A549 treated with AZD9567 at 1 μM for 4 hours (cell line): ENCODE results near the gene MTFMT. TPM values are rescaled to one million over a fixed set of nuclear protein-coding genes. Genes with fewer than 3 reads are reported as not detected.

ENCODE experiments used
- total RNA-seq: library from RNA; stranded (reverse); fragments of 200-300 nt; extraction: Qiagen RNA extraction; gene quantifications from 5 replicates; pipeline ENCODE4 v1.2.3, GENCODE V29; 2022; ENCODE audit not compliant: insufficient read depth

The MTFMT gene
- total RNA-seq = 27.0 to 37.8 TPM (median 29.4 TPM) in 5 replicates

GRCh38 chr15:65028921-65029735, at the start of gene MTFMT:
Gene MTFMT (minus strand): TSS chr15:65029639. CDS start chr15:65029613, 26 bp downstream.

GRCh38 chr15:65076486-65077290, 47.2 kb upstream of the MTFMT start, which contains the start of gene KBTBD13:
Gene KBTBD13 (plus strand): TSS chr15:65076746. CDS start chr15:65076816, 70 bp downstream.

DNA sequence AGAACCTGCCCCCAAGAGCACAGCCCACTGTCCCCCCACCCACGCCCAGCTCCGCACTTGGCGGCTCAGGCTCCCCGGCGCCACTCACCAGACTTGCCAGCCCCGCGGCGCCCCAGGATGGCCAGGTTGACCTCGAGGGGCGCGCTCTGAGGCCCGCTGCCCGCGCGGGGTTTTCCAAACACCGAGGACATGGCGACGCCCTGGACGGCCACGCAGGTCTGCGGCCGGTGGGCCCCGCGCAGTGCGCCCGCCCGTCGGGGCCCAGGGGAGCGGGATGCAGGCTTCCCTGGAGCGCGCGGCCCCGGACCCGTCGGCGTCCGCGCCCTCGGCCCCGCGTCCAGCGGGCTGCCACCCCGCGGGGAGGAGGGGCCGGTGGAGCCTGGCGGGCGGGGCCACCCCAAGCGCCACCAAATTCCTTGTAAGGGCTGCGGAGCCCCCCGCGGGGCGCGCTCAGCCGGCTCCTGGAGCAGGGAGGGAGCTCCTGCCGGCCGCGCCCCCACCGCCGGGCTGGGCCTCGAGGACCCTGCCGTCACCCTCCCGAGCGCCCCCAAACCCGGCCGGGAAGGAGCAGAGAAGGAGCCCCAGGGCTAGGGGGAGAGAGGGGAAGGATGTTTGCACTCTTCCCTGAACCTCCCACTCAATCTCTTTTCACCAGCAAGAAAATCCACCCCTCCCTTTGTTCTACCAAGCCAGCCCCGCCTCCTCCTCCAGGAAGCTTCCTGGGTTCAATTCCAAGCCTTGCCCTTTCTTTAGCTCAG, 38.4 kb upstream of the MTFMT start, which contains the start of gene RASL12:
RASL12 (minus strand) TSS at position 347 of the 758 bp plus-strand sequence; CDS start at position 191, 156 bp downstream.

DNA sequence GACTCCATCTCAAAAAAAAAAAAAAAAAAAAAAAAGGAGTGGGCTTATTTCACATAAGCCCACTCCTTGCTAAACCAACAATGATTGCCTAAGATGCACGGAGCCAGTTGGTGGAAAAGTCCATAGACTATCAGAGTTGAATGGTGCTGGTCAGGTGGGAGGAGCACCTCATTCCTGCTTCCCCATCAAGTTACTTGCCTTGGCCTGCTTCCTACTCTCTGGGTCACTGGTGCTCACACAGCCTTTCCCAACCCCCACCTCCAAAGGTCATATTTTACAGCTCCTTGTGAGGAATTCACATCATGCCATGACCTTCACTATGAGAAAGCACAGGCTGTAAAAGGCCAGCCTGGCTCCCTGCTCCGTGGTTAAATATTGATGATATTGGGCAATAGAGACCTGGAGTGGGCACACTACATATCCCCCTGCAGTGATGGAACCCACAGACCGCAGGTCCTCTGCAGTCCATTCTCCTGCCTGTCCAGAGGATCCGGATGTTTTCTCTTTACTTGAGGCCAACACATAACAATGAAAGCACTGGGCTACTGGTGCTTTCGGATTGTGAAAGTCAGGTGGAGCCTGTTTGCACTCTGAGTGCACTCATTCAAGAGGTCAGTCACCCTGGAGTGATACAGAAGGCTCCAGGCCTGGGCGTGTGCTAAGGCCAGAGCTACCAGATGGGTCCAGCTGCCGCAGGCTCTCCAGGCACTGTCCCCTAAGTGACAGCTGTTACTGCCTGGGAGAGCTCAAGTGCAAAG, 15.5 kb upstream of the MTFMT start, which contains the start of gene SLC51B:
SLC51B (plus strand) TSS at position 664 of the 758 bp plus-strand sequence. CDS start 4,618 bp downstream, outside the sequence.

DNA sequence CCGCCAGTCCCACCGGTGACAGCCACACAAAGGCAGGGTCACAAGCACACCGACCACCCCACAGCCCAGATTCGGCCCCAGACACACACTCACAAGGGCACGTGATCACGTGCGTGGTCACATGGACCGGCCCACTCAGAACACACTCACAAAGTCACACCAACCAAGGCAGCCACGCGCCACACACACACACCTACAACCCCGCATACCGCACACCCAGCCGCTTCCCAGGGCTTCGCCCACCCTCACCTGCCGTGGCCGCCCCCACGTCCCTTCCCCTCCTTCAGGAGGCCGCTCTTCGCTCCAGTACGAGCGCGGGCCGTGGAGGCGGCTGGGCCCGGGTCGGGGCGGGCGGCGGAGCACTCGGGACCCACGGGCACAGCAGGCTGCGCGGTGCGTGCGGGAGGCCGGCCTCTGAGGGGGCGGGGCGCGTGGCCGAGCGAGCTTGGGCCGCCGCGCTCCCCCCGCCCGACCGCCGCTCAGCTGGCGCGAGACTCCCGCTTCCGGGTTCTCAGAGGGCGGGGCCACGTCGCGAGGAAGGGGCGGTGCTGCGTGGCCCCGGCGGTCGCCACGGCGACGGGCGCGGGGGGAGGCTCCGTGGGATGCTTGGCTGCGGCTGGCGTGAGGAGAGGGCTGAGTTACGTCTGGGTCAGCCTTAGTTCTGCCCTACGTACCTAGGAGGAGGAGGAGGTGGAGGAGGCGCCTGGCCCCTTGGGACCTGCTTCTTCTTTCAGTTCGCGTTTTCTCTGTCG, 39.8 kb downstream of the MTFMT start, which contains the start of gene SPG21:
SPG21 (minus strand) TSS at position 499 of the 752 bp plus-strand sequence. CDS start 6,345 bp downstream, outside the sequence.

Other genes with a start within 250 kb of the MTFMT start
- 11.5 to 20.5 TPM (median 19.8 TPM) in 5 replicates for gene PIF1, start 204.0 kb downstream of the MTFMT start, total RNA-seq
- gene PLEKHO2, start 187.7 kb downstream of the MTFMT start, total RNA-seq = 6.2 to 8.1 TPM (median 6.5 TPM) in 5 replicates
- gene ANKDD1A, start 117.7 kb downstream of the MTFMT start, total RNA-seq = 1.3 to 1.9 TPM (median 1.6 TPM) in 5 replicates
- gene SPG21, start 39.7 kb downstream of the MTFMT start, total RNA-seq = 112 to 125 TPM (median 117 TPM) in 5 replicates
- gene SLC51B, start 15.7 kb upstream of the MTFMT start, total RNA-seq = 9.8 to 14.3 TPM (median 10.3 TPM) in 5 replicates
- 0.05 to 0.19 TPM (median 0.09 TPM) in 4 of 5 replicates, not detected in the other for gene RASL12, start 38.4 kb upstream of the MTFMT start, total RNA-seq
- gene KBTBD13, start 47.1 kb upstream of the MTFMT start, total RNA-seq = 0.06 TPM in 1 of 5 replicates, not detected in the others
- gene UBAP1L, start 85.6 kb upstream of the MTFMT start, total RNA-seq = 0.85 to 1.6 TPM (median 1.00 TPM) in 4 of 5 replicates, not detected in the other
- 22.3 to 30.0 TPM (median 27.6 TPM) in 5 replicates for gene PDCD7, start 104.2 kb upstream of the MTFMT start, total RNA-seq
- gene CLPX, start 155.7 kb upstream of the MTFMT start, total RNA-seq = 39.4 to 46.5 TPM (median 43.5 TPM) in 5 replicates
- 0.14 to 0.33 TPM (median 0.14 TPM) in 5 replicates for gene CILP, start 181.8 kb upstream of the MTFMT start, total RNA-seq